Prostate gland (tissue), 2 donors: Measurements from ENCODE around the gene LEKR1.

Source experiments
- POLR2A ChIP-seq: fragments of 450-650 bp; IDR thresholded peaks from one replicate; pipeline ENCODE4 v1.6.1; 2016; ENCODE audit warnings: antibody characterized with exemption, mild to moderate bottlenecking
- TF ChIP-seq, protein P1 (sequence below), 4 experiments: fragments of 200-600 bp in 2 of 4; fragments of 450-650 bp in 2 of 4; sonication (generic) in 2 of 4; IDR thresholded peaks; 1 replicate in 3 of 4; 2 replicates in 1 of 4; pipeline ENCODE4 v1.5.1; 2016 to 2019; ENCODE audit warnings: antibody characterized with exemption in 4 of 4, mild to moderate bottlenecking in 2 of 4, moderate library complexity in 2 of 4

DNA sequence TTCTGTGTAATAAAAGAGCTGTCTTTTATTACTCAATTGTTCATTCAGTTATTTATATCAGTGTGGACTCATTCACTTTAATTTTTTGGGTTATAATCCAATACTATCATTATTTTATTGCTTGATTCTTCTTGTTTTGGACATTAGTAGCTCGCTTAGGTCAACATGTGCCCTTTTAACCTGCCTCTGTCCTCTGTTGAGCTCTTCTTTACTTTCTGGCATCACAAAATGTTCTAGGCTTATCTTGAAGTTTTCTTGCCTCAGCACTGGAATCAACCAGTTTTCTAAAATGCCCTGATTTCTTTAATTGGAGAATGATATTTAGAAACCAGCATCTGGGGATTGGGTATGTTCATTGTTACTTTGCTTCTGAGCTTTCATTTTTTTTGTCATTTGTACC, 82.2 kb downstream of the LEKR1 start:
- TF ChIP-seq POLR2A, result no peak
- TF ChIP-seq, protein P1, sequence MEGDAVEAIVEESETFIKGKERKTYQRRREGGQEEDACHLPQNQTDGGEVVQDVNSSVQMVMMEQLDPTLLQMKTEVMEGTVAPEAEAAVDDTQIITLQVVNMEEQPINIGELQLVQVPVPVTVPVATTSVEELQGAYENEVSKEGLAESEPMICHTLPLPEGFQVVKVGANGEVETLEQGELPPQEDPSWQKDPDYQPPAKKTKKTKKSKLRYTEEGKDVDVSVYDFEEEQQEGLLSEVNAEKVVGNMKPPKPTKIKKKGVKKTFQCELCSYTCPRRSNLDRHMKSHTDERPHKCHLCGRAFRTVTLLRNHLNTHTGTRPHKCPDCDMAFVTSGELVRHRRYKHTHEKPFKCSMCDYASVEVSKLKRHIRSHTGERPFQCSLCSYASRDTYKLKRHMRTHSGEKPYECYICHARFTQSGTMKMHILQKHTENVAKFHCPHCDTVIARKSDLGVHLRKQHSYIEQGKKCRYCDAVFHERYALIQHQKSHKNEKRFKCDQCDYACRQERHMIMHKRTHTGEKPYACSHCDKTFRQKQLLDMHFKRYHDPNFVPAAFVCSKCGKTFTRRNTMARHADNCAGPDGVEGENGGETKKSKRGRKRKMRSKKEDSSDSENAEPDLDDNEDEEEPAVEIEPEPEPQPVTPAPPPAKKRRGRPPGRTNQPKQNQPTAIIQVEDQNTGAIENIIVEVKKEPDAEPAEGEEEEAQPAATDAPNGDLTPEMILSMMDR (IDR thresholded peaks at IDR 0.05), result no peak
